GM21786 (cell line): ENCODE data around the gene RAX2.

Experiments
- ATAC-seq: cut with Tn5 transposase; IDR thresholded peaks from one replicate; pipeline ENCODE4 v1.9.1; 2021; ENCODE audit not compliant: unreplicated experiment

The RAX2 gene

GRCh38 chr19:3801412-3802096, 29.5 kb upstream of the RAX2 start:
- no peak for ATAC-seq

- ATAC-seq = no peak
These were observed 29.0 kb upstream of the RAX2 start for GRCh38 chr19:3800996-3801395.

GRCh38 chr19:3798137-3798536, 26.1 kb upstream of the RAX2 start:
- ATAC-seq = no peak

- no peak for ATAC-seq
These were observed 24.3 kb upstream of the RAX2 start for GRCh38 chr19:3796358-3796757.

GRCh38 chr19:3793799-3794198, 21.8 kb upstream of the RAX2 start:
- ATAC-seq = no peak

- ATAC-seq = no peak
These were observed 20.1 kb upstream of the RAX2 start for GRCh38 chr19:3792114-3792513.

GRCh38 chr19:3790941-3791340, 18.9 kb upstream of the RAX2 start:
- no peak for ATAC-seq

GRCh38 chr19:3790209-3790734, 18.2 kb upstream of the RAX2 start:
- ATAC-seq = no peak

- no peak for ATAC-seq
These were observed 17.2 kb upstream of the RAX2 start for GRCh38 chr19:3788996-3789778.

GRCh38 chr19:3785938-3786824, 14.2 kb upstream of the RAX2 start, which contains the start of gene MATK:
MATK (minus strand) TSS chr19:3786381; CDS start chr19:3785135, 1,246 bp downstream.
- no peak for ATAC-seq

- no peak for ATAC-seq
These were observed 13.5 kb upstream of the RAX2 start for GRCh38 chr19:3785451-3785937.

GRCh38 chr19:3784607-3785450, 12.8 kb upstream of the RAX2 start:
- ATAC-seq = no peak

- no peak for ATAC-seq
These were observed 11.9 kb upstream of the RAX2 start for GRCh38 chr19:3783660-3784584.

GRCh38 chr19:3782903-3783302, 10.9 kb upstream of the RAX2 start:
- ATAC-seq = no peak

GRCh38 chr19:3782330-3782729, 10.3 kb upstream of the RAX2 start:
- no peak for ATAC-seq

- no peak for ATAC-seq
These were observed 9.6 kb upstream of the RAX2 start for GRCh38 chr19:3781603-3782002.

- ATAC-seq = no peak
These were observed 8.8 kb upstream of the RAX2 start for GRCh38 chr19:3780786-3781304.

- no peak for ATAC-seq
These were observed 7.1 kb upstream of the RAX2 start for GRCh38 chr19:3778899-3779723.
